OCI-LY3 (cell line): ENCODE data around the gene B9D2.

Experiments used
- EZH2phosphoT487 ChIP-seq: fragments of 200-600 bp; shearing (Covaris generic); IDR thresholded peaks from 2 replicates; pipeline ENCODE4 v1.6.1; 2018; ENCODE audit warnings: antibody characterized with exemption, mixed run types, low read depth
- TF ChIP-seq, protein P1 (sequence below): fragments of 200-600, 300-600 bp; sonication (generic); IDR thresholded peaks from 2 replicates; pipeline ENCODE4 v1.5.1; 2014; ENCODE audit warnings: antibody characterized with exemption, low read length, low read depth

DNA sequence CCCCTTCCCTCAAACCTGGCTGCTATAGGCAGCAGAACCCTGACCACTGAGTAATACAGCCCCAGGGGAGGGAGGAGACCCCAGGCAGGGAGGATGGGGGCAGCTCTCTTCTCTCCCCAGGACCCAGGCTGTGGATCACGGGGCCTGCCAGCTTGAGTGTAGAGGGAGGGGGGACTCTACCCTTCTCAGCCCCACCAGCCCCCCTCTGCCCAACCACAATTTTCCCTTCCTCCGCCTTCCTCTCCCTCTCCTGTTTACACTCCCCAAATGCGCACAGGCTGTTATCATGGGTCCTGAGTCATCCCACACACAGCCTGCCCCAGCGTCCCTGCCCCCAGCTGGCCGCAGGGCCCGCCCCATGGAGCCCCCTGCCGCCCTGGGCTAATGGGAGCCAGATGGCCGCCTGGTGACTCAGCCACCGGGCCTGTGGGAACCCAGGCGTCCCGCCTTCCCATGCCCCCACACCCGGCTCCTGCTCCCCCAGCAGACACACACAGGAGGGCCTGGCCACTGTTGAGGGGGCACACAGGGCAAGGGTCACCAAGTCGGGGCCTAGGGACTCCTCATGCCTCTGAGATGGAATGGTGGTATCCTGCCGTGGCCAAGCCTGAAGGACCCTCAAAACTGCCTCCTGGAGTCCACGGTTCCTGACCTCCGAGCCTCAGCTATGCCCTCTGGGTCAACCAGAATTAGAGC, 40.4 kb downstream of the B9D2 start:
- TF ChIP-seq, protein P1, sequence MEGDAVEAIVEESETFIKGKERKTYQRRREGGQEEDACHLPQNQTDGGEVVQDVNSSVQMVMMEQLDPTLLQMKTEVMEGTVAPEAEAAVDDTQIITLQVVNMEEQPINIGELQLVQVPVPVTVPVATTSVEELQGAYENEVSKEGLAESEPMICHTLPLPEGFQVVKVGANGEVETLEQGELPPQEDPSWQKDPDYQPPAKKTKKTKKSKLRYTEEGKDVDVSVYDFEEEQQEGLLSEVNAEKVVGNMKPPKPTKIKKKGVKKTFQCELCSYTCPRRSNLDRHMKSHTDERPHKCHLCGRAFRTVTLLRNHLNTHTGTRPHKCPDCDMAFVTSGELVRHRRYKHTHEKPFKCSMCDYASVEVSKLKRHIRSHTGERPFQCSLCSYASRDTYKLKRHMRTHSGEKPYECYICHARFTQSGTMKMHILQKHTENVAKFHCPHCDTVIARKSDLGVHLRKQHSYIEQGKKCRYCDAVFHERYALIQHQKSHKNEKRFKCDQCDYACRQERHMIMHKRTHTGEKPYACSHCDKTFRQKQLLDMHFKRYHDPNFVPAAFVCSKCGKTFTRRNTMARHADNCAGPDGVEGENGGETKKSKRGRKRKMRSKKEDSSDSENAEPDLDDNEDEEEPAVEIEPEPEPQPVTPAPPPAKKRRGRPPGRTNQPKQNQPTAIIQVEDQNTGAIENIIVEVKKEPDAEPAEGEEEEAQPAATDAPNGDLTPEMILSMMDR = no peak
- no peak for TF ChIP-seq EZH2phosphoT487
